ENCODE results near the gene DPEP1.
"Not testable (repeated sequence)": the region's sequence is repeated elsewhere in the genome, so short reads cannot be mapped to it uniquely, and the experiment has no call there.

Gene DPEP1

DNA sequence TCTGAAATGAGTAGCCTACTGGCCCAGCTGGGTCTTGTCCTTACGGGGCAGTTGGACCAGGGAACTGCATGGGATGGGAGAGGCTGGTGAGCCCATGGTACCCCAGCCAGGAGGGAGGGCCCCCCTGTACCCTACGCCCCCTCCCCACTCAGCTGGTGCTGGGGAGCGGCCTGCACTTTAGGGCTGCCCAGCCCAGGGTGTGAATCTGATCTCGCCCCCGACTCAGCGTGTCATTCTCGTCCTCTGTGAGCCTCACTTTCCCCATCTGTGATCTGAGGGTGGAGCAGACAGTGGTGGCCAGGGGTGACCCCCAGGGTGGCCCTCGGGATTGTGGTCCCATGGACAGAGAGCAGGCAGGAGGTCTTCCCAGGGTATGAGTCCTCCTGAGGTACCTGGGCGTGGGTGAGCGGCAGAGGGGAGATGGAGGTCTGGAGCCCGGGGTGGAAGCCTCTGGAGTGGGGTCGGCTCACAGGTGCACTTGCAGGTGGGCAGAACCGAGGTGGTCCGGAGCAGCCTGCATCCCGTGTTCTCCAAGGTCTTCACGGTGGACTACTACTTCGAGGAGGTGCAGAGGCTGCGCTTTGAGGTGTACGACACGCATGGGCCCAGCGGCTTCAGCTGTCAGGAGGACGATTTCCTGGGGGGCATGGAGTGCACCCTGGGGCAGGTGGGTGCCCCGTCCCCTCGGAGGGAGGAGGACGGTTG is 36.2 kb upstream of the DPEP1 start:
- DNase-seq = no peak

DNA sequence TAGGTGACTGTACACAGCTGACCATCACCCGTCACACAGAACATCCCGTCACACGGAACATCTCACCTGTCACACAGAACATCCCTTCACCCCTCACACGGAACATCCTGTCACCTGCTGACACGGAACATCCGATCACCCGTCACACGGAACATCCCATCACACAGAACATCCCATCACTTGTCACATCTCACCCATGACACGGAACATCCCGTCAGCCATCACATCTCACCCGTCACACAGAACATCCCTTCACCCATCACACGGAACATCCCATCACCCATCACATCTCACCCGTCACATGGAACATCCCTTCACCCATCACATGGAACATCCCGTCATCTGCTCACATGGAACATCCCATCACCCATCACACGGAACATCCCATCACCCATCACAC is 34.1 kb upstream of the DPEP1 start:
- no peak for DNase-seq

DNA sequence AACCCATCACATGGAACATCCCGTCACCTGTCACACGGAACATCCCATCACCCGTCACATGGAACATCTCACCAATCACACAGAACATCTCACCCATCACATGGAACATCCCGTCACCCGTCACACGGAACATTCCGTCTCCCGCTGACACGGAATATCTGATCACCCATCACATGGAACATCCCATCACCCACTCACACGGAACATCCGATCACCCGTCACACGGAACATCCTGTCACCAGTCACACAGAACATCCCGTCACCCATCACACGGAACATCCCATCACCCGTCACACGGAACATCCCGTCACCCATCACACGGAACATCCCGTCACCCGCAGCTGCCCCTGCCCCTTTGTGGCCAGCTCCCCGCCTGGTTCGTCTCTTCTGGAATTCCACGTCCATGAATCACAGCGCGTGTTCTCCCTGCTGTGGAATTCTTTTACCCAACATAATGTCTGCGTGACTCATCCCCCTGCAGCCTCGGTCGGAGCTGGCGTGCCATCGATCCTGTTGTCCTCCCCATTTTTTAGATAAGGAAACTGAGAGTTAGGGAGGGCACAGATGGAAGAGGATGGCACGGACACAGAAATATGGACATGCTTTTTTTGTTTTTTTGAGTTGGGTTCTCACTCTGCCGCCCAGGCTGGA is 32.3 kb upstream of the DPEP1 start:
- DNase-seq = no peak

DNA sequence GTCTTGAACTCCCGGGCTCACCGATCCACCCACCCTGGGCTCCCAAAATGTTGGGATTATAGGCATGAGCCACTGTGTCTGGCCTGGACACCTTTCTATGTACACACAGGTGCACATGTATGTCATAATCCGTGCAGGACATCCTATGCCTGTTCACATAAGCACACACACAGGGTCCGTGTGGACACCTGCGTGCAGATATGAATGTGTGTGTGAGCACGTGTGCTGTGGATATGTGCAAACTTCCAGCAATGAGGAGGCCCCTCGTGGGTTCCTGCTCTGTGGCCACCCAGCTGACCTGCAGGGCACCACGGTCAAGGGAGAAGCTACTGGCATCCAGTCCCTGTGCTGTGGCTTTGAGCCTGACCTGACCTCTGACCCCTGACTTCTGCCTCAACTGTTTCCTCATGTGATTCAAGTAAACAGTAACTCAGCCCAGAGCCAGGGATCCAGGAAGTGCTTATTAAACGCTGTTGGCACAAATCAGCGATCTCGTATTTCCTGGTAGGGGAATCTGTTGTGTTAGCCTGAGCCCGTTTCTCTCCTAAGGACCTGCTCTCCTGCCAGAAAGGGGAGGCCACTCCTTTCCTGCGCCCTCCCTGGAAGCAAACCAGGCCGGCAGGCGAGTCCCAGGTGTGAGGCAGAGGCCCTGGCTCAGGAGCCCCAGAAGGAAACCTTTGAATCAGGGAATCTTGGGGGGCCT is 31.4 kb upstream of the DPEP1 start:
- DNase-seq = no peak

DNA sequence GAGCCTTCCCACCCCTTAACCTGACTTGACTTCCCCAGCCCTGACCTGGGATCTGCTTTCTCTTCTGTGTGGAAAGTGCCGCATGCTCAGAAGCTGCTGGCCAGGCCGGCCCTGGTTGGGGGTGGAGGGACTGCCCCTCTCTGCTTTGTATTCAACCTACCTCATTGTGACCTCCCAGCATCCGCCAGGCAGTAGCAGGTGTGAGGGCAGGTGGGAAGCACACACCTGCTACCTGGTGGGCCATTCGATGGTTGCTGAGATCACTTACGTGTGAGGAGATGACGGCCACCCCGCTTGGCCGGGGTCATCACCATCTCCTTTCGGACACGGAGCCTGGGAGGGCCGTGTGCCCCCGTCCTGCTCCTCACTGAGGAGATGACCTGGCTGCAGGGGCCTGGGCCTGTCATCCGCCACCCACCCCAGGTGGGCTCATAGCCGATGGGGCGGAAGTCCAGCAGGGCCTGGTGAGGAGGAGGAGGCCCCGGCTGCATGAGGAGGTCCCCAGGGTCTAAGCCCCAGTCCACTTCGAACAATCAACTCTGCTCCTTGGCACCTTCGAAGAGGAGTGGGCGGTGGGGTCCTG is 30.7 kb upstream of the DPEP1 start:
- no peak for DNase-seq

- DNase-seq = no peak
Observed at GRCh38 chr16:89583197-89583894, 30.1 kb upstream of the DPEP1 start.

GRCh38 chr16:89583895-89584644 is 29.4 kb upstream of the DPEP1 start:
- no peak for DNase-seq

DNA sequence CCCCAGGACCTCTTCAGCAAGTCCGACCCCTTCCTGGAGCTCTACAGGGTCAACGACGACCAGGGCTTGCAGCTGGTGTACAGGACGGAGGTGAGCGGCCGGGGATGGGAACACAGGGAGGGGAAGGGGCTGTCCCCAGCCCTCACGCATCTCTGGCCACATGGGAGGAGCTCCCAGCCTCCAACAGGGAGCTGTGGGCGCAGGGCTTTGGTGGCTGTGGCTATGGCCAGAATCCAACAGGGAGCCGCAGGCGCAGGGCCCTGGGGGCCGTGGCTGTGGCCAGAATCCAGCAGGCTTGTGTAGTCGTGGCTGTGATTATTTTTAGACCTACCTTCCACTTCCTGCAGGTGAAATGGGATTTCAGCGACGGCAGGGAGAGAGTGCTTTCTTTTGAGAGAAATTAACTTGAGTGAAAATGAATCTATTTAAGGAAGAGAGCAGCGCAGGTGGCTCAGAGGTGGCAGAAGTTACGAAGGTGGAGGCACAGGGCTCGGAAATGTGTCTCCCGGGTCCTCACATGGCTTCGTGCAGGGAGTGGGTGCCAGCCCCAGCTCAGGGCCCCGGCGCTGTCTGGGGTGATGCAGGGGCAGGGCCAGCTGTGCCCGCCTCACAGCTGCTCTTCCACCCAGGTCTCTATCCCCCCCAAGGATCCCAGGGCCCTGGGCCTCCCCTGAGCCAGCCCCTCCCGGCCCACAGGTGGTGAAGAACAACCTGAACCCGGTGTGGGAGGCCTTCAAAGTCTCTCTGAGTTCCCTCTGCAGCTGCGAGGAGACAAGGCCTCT is 28.5 kb upstream of the DPEP1 start:
- no peak for DNase-seq

- DNase-seq = no peak
Observed at GRCh38 chr16:89586218-89586617, 27.2 kb upstream of the DPEP1 start.

GRCh38 chr16:89586853-89587252 is 26.6 kb upstream of the DPEP1 start:
- no peak for DNase-seq

DNA sequence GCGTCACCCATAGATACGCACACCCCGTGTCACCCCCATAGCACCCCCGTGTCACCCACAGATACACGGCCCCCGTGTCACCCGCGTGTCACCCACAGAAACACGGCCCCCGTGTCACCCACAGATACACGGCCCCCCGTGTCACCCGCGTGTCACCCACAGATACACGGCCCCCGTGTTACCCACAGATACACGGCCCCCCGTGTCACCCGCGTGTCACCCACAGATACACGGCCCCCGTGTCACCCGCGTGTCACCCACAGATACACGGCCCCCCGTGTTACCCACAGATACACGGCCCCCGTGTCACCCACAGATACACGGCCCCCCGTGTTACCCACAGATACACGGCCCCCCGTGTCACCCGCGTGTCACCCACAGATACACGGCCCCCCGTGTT is 25.8 kb upstream of the DPEP1 start:
- DNase-seq = not testable (repeated sequence)

DNA sequence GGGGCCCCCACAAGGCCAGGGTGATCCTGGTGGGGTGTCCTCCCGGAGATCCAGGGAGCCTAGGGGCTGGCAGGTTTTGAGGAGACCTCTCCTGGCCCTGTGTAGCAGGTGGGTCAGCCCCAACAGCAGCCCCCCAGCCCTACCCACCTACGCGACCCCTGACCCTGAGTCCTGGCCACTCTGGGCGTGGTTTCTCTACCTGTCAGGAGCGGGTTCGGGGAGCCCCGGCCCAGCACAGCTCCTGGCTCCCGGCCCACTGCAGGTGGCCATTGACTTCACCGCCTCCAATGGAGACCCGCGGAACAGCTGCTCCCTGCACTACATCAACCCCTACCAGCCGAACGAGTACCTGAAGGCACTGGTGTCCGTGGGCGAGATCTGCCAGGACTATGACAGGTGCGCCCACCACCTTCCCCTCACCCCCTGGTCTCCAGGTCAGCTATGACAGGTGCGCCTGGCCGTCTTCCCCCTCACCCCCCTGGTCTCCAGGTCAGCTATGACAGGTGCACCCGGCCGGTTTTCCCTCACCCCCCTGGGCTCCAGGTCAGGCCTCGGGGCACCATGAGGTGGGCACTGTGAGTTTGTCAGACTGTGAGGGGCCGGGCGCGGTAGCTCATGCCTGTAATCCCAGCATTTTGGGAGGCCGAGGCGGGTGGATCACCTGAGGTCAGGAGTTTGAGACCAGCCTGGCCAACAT is 24.9 kb upstream of the DPEP1 start:
- DNase-seq = no peak

- no peak for DNase-seq
Observed at GRCh38 chr16:89589241-89589926, 24.1 kb upstream of the DPEP1 start.

DNA sequence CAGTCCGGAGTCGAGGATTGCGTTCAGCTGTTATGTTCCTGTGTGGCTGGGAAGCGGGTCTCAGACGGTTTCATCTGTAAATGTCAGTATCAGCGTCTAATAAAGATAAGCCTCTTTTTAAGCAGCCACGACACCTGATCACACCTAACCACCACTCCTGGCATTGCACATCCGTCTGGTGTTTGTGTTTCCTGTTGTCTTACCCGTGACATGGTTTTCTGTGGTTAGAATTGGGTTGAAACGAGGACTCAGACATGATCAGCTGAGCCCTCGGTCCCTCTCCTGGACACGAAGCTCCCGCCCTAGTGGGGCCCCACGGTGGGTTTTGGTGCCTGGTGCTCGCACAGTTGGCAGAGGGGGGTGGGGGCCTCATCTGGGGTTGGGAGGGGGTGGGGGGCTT is 19.6 kb upstream of the DPEP1 start:
- DNase-seq = no peak

DNA sequence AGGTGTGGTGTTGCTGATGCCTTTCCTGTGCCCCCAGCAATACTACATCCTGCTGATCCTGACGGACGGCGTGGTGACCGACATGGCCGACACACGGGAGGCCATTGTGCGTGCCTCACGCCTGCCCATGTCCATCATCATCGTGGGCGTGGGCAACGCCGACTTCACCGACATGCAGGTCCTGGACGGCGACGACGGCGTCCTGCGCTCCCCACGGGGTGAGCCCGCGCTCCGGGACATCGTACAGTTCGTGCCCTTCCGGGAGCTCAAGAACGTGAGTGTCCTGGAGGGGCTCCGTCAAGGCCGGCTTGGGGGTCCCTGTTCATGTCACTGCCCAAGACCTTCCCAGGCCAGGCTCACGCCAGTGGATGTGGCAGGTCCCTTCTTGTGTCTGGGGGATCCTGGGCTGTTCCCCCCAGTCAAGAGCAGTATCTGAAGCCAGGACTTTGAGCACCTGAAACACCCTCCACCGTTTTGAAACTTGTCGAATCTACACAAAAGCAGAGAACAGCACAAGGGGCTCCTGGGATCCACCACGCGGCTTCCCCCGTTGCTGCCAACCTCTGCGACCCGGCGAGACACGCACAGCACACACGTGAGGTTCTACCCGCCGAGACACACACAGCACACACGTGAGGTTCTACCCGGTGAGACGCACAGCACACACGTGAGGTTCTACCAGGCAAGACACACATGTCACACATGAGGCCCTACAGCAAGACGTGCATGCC is 17.9 kb upstream of the DPEP1 start:
- no peak for DNase-seq

DNA sequence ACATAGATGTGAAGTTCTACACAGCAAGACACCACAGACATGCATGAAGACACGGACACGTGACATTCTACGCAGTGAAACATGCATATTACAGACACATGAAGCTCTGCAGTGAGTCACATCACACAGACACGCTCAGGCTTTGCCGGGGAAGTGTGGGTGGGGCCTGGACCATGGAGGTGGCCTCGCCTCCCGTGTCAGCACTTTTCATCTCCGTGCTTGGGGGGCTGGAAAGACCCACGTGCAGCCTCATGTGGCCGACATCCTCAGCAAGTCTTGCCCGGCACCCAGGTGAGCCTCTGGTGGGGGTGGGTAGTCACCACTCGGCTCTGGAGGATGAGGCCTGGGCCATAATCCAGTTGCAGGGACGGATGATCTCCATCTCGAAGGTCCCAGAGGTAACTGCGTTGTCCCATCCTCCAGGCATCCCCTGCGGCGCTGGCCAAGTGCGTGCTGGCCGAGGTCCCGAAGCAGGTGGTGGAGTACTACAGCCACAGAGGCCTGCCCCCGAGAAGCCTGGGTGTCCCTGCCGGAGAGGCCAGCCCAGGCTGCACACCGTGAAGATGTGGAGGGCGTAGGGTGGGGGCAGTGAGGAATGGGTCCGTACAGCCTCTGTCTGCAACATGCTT is 17.3 kb upstream of the DPEP1 start:
- no peak for DNase-seq

GRCh38 chr16:89596957-89597649 is 16.3 kb upstream of the DPEP1 start:
- no peak for DNase-seq

DNA sequence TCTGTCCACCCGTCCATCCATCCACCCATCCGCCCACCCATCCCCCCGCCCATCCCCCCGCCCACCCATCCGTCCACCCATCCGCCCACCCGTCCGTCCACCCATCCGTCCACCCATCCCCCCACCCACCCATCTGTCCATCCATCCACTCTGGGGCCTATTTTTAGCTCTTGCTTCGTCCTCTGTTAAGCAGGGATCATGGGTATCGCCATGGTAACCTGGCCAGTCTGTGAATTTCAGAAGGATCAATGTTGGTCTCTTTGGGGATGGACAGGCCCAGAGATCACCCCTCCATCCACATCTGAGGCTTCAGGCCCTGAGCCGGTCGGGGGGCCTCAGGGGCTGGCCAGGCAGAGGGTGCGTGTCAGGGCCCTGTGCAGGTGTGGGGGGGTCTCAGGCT is 15.2 kb upstream of the DPEP1 start:
- DNase-seq = peak; percentile 13

GRCh38 chr16:89599451-89599858 is 14.0 kb upstream of the DPEP1 start:
- peak; percentile 14 for DNase-seq

Measured in DMS 273 treated with DMSO at 0.1 percent for 48 hours (cell line).